SK-N-SH (cell line): ENCODE data around the gene DENND1A.

Experiments
- NFIC ChIP-seq: IDR thresholded peaks from 2 replicates; pipeline ENCODE4 v1.4.0; 2012; ENCODE audit warnings: borderline replicate concordance
- YY1 ChIP-seq: IDR thresholded peaks from 2 replicates; pipeline ENCODE4 v1.4.0; 2012; ENCODE audit warnings: low read depth, mild to moderate bottlenecking
- TF ChIP-seq, protein P1 (sequence below): fragments of 200-600 bp; sonication (generic); IDR thresholded peaks from 2 replicates; pipeline ENCODE4 v1.6.1; 2017; ENCODE audit warnings: antibody characterized with exemption, mild to moderate bottlenecking, moderate library complexity

DNA sequence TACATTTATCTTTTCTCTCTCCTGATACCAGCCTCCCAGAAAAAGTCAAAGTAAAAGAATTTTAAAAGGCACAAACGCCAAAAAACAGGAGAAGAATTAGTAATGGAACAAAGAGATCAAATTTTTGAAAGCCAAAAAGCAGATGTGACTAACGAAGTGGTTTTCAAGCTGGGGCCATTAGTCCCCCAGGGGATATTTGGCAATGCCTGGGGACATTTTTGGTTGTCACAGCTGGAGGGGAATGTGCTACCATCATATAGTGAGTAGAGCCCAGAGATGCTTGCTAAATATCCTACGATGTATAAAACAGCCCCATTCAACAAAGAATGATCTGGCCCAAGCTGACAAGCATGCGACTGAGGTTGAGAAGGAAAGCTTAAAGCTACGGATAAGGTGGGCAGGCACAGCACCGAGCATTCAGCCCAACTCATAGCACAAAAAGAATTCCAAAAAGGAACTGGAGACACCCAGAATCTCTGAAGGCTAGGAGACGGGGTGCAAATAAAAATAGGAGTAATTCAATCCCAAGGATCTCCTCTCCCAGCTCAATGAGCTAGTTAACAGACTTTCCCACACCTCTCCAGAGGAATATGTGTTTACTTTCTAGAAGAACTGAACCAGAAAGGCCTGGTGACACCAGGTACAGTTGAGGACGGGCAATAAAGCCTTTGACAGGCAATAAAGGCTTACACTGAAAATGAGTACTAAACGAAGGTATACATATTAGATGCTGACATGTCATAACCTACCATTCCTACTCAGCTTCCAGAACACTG, 269.0 kb downstream of the DENND1A start:
- TF ChIP-seq, protein P1, sequence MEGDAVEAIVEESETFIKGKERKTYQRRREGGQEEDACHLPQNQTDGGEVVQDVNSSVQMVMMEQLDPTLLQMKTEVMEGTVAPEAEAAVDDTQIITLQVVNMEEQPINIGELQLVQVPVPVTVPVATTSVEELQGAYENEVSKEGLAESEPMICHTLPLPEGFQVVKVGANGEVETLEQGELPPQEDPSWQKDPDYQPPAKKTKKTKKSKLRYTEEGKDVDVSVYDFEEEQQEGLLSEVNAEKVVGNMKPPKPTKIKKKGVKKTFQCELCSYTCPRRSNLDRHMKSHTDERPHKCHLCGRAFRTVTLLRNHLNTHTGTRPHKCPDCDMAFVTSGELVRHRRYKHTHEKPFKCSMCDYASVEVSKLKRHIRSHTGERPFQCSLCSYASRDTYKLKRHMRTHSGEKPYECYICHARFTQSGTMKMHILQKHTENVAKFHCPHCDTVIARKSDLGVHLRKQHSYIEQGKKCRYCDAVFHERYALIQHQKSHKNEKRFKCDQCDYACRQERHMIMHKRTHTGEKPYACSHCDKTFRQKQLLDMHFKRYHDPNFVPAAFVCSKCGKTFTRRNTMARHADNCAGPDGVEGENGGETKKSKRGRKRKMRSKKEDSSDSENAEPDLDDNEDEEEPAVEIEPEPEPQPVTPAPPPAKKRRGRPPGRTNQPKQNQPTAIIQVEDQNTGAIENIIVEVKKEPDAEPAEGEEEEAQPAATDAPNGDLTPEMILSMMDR: no peak
- TF ChIP-seq NFIC: no peak
- TF ChIP-seq YY1: no peak
